HepG2 (cell line): ENCODE results near the gene MED25. TPM values are rescaled to one million over a fixed set of nuclear protein-coding genes. Genes with fewer than 3 reads are reported as not detected.
A peak's percentile ranks its signal among the peaks of the same experiment; 100 is the strongest.

Source experiments
- AGO1 ChIP-seq: fragments of 200-400 bp; formaldehyde crosslinking; IDR thresholded peaks from 2 replicates; pipeline ENCODE4 v1.6.1; 2017; ENCODE audit warnings: mild to moderate bottlenecking, low read depth, low read length, moderate library complexity; ENCODE audit not compliant: poor library complexity, severe bottlenecking
- ARNTL ChIP-seq: sonication (generic); formaldehyde crosslinking; IDR thresholded peaks from 2 replicates; pipeline ENCODE4 v1.4.0; 2020; ENCODE audit warnings: mild to moderate bottlenecking, missing genetic modification reagents
- GATA4 ChIP-seq: sonication (generic); IDR thresholded peaks from 2 replicates; pipeline ENCODE4 v1.6.1; 2016; ENCODE audit warnings: antibody characterized with exemption, low read depth, borderline replicate concordance
- IKZF1 ChIP-seq: fragments of 450-650 bp; IDR thresholded peaks from 2 replicates; pipeline ENCODE4 v1.7.1; 2016
- KDM5B ChIP-seq: sonication (generic); formaldehyde crosslinking; IDR thresholded peaks from 2 replicates; pipeline ENCODE4 v1.4.0; 2020; ENCODE audit warnings: missing genetic modification reagents, mild to moderate bottlenecking, borderline replicate concordance
- KMT2A ChIP-seq: sonication (generic); formaldehyde crosslinking; IDR thresholded peaks from 2 replicates; pipeline ENCODE4 v1.4.0; 2020; ENCODE audit warnings: missing genetic modification reagents
- LCORL ChIP-seq, 2 experiments: fragments of 450-650 bp in 1 of 2; sonication (generic) in 1 of 2; formaldehyde crosslinking in 1 of 2; IDR thresholded peaks; 2 replicates each; pipeline versions ENCODE4 v1.5.0 to v1.6.1; 2017 to 2020; ENCODE audit warnings: antibody characterized with exemption in 1 of 2, missing genetic modification reagents in 1 of 2
- MTA3 ChIP-seq: sonication (generic); formaldehyde crosslinking; IDR thresholded peaks from 2 replicates; pipeline ENCODE4 v1.4.0; 2020; ENCODE audit warnings: missing genetic modification reagents
- NR1H2 ChIP-seq: sonication (generic); formaldehyde crosslinking; IDR thresholded peaks from 2 replicates; pipeline ENCODE4 v1.8.1; 2022; ENCODE audit warnings: low read depth, missing genetic modification reagents, borderline replicate concordance
- POLR2G ChIP-seq: fragments of 200-400 bp; formaldehyde crosslinking; IDR thresholded peaks from 2 replicates; pipeline ENCODE4 v1.6.1; 2018; ENCODE audit warnings: mild to moderate bottlenecking, low read depth, low read length, moderate library complexity
- PREB ChIP-seq: sonication (generic); formaldehyde crosslinking; IDR thresholded peaks from 2 replicates; pipeline ENCODE4 v1.4.0; 2020; ENCODE audit warnings: missing genetic modification reagents
- RBFOX2 ChIP-seq: fragments of 200-400 bp; formaldehyde crosslinking; IDR thresholded peaks from 2 replicates; pipeline ENCODE4 v1.6.1; 2017; ENCODE audit warnings: low read depth, mild to moderate bottlenecking, low read length
- SMAD3 ChIP-seq: sonication (generic); formaldehyde crosslinking; IDR thresholded peaks from 2 replicates; pipeline ENCODE4 v1.4.0; 2020; ENCODE audit warnings: missing genetic modification reagents
- TBX3 ChIP-seq: fragments of 450-650 bp; IDR thresholded peaks from 2 replicates; pipeline ENCODE4 v1.6.1; 2017; ENCODE audit warnings: antibody characterized with exemption, mild to moderate bottlenecking, inconsistent platforms, borderline replicate concordance
- ZBTB49 ChIP-seq: sonication (generic); formaldehyde crosslinking; IDR thresholded peaks from 2 replicates; pipeline ENCODE4 v1.4.0; 2020; ENCODE audit warnings: missing genetic modification reagents, borderline replicate concordance
- polyA plus RNA-seq, 8 experiments: library from polyadenylated mRNA; depleted of rRNA in 3 of 8; stranded (reverse) in 7 of 8; unstranded in 1 of 8; fragments of >200 nt; fragmentation: Illumina TruSeq in 4 of 8; extraction: Trizol in 4 of 8; gene quantifications; 2 replicates each; pipeline versions ENCODE4 v1.2.1 to v1.2.3, GENCODE V29; 2011 to 2016; ENCODE audit warnings: low read depth in 4 of 8, missing spikeins in 1 of 8, mixed read lengths in 1 of 8; ENCODE audit not compliant: insufficient read depth in 1 of 8
- total RNA-seq, 5 experiments: library from RNA; depleted of rRNA; stranded (reverse); fragments of >200 nt; fragmentation: Illumina TruSeq; extraction: Trizol; gene quantifications; 2 replicates each; pipeline ENCODE4 v1.2.3, GENCODE V29; 2016; ENCODE audit warnings: low read depth in 1 of 5
- TF ChIP-seq, protein P1 (sequence below): sonication (generic); formaldehyde crosslinking; IDR thresholded peaks from 2 replicates; pipeline ENCODE4 v1.4.0; 2020; ENCODE audit warnings: mild to moderate bottlenecking, missing genetic modification reagents

The MED25 gene
- total and polyA plus RNA-seq, 2 of the 13 experiments (the other 11 are each of a cell fraction or from before 2014, with no cell fraction given) = 11.1 to 15.1 TPM

- no peak for TF ChIP-seq ZBTB49 (CRISPR knock-in tag)
- TF ChIP-seq PREB = peak; percentile 34; the same call in 1 of the 2 replicates
- no peak for TF ChIP-seq MTA3 (CRISPR knock-in tag)
- TF ChIP-seq, protein P1, sequence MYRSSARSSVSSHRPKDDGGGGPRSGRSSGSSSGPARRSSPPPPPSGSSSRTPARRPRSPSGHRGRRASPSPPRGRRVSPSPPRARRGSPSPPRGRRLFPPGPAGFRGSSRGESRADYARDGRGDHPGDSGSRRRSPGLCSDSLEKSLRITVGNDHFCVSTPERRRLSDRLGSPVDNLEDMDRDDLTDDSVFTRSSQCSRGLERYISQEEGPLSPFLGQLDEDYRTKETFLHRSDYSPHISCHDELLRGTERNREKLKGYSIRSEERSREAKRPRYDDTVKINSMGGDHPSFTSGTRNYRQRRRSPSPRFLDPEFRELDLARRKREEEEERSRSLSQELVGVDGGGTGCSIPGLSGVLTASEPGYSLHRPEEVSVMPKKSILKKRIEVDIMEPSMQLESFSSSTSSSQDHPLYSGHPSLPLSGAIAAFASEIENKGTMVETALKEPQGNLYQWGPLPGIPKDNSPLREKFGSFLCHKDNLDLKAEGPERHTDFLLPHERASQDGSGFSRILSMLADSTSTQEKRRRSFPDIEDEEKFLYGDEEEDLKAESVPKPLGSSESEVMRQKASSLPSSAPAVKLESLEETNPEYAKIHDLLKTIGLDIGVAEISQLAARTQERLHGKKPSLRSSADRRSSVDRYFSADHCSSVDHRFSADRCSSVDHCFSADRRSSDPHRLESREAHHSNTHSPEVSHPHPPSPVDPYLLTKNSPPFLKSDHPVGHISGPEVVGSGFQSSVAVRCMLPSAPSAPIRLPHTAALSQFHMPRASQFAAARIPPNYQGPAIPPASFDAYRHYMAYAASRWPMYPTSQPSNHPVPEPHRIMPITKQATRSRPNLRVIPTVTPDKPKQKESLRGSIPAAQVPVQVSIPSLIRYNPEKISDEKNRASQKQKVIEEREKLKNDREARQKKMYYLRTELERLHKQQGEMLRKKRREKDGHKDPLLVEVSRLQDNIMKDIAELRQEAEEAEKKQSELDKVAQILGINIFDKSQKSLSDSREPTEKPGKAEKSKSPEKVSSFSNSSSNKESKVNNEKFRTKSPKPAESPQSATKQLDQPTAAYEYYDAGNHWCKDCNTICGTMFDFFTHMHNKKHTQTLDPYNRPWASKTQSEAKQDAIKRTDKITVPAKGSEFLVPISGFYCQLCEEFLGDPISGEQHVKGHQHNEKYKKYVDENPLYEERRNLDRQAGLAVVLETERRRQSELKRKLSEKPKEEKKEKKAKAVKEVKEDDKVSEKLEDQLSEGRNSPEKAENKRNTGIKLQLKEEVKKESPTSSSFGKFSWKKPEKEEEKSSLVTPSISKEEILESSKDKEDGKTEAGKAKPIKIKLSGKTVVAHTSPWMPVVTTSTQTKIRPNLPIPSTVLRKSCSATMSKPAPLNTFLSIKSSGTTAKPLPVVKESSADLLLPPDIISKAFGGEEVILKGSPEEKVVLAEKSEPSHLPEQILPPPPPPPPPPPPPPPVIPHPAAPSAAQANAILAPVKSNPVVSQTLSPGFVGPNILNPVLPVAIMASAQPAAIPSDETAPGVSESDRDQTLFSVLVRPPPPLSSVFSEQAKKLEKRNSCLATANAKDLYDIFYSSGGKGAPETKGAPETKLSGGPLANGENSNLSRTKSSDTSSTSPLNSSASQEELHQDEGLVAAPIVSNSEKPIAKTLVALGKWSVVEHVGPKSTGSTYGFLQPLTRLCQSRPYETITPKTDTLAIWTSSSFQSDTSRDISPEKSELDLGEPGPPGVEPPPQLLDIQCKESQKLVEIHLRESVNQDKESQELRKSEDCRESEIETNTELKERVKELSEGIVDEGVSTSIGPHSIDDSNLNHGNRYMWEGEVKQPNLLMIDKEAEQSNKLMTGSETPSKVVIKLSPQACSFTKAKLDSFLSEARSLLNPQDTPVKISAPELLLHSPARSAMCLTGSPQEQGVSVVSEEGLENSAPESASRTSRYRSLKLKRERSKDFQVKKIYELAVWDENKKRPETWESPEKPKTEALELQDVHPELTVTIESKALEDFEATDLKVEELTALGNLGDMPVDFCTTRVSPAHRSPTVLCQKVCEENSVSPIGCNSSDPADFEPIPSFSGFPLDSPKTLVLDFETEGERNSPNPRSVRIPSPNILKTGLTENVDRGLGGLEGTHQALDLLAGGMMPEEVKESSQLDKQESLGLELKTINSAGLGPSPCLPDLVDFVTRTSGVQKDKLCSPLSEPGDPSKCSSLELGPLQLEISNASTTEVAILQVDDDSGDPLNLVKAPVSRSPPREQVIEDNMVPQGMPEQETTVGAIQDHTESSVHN (CRISPR knock-in tag) = 0 out of 2 replicates have a peak, but pooled peaks have one; percentile 30
- TF ChIP-seq POLR2G = peak; percentile 56; the same call in 1 of the 2 replicates
- no peak for TF ChIP-seq IKZF1
- no peak for TF ChIP-seq LCORL (IDR thresholded peaks at IDR 0.05)
- 0 out of 2 replicates have a peak, but pooled peaks have one; percentile 27 for TF ChIP-seq LCORL (CRISPR knock-in tag; IDR thresholded peaks at IDR 0.05)
- 0 out of 2 replicates have a peak, but pooled peaks have one; percentile 37 for TF ChIP-seq KMT2A (CRISPR knock-in tag)
- TF ChIP-seq GATA4 = peak; percentile 24; the same call in 1 of the 2 replicates
- no peak for TF ChIP-seq RBFOX2
- TF ChIP-seq ARNTL (CRISPR knock-in tag) = no peak; the same call in 1 of the 2 replicates
- 0 out of 2 replicates have a peak, but pooled peaks have one; percentile 36 for TF ChIP-seq NR1H2 (CRISPR knock-in tag)
- TF ChIP-seq TBX3 = no peak
- TF ChIP-seq AGO1 = peak; percentile 58
- 0 out of 2 replicates have a peak, but pooled peaks have one; percentile 11 for TF ChIP-seq KDM5B (CRISPR knock-in tag)
- 0 out of 2 replicates have a peak, but pooled peaks have one; percentile 21 for TF ChIP-seq SMAD3 (CRISPR knock-in tag)
Observed at GRCh38 chr19:49875857-49876421, 57.9 kb downstream of the MED25 start (continued).
